ENCODE data around the gene PEX7.
A peak's percentile ranks its signal among the peaks of the same experiment; 100 is the strongest.

Gene PEX7

GRCh38 chr6:136790411-136791295 lies 31.7 kb upstream of the PEX7 start:
- TF ChIP-seq CTCF (conservative IDR thresholded peaks at IDR 0.05; ENCODE audit: control insufficient read depth, insufficient read depth, low read depth, low read length): no peak
- DNase-seq (ENCODE audit: low read depth): no peak
- H3K4me3 ChIP-seq (ENCODE audit: control insufficient read depth, low read depth, low read length): peak overlapping the region; percentile 82

DNA sequence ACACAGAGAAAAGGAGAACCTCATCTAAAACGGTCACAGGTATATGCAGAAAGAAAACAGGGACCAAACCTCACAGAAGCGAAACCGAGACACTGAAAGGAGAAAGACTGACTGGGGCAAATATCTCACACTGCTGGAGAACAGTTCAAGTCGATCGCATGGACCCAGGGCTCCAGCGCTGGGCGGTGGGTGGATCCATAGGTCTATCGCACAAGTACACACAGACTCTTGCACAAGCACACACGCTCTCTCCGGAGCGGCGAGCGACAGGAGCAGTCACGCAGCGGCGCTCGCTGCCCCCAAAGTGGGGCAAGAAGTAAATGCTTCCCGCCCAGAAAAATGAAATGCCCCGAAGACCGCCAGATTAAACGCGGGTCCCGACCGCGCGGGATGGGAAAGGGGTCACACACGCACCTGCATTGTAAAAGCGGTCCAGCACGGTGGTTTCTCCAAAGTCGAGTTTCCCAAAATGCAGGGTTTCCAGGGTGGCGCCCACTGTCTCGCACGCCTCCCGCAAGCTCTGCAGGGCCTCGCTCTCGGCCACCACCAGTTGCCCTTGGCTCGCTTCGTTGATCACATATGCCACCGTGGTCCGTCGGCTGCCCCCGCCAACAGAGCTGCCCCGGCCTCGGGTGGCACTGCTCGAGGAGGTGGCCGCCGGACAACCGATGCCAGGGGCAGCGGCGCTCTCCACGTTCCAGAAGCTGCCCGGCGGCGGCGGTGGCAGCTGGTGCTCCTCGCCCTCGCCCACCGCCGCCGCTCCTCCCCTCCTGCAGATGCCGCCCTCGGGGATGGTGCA lies 30.9 kb upstream of the PEX7 start:
- DNase-seq (ENCODE audit: low read depth): peak; percentile 56
- TF ChIP-seq CTCF (conservative IDR thresholded peaks at IDR 0.05; ENCODE audit: control insufficient read depth, insufficient read depth, low read depth, low read length): no peak
- H3K4me3 ChIP-seq (ENCODE audit: control insufficient read depth, low read depth, low read length): peak overlapping the region; percentile 82

DNA sequence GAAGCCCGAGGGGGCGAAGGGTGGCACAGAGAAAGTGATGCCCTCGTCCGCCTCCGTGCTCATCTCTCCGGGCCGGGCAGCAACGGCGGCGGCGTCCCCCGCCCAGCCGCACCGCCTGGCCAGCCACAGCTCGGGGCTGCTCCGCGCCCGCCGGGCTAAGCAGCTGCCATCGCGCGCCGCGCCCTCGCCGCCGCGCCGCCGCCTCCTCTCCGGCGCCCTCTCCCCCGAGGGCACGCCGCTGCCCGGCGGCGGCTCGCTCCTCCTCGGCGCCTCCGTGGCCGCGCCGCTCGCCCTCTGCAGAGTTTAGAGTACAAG lies 30.3 kb upstream of the PEX7 start:
- no peak for TF ChIP-seq CTCF (conservative IDR thresholded peaks at IDR 0.05; ENCODE audit: control insufficient read depth, insufficient read depth, low read depth, low read length)
- DNase-seq (ENCODE audit: low read depth): no peak
- H3K4me3 ChIP-seq (ENCODE audit: control insufficient read depth, low read depth, low read length): peak overlapping the region; percentile 86

DNA sequence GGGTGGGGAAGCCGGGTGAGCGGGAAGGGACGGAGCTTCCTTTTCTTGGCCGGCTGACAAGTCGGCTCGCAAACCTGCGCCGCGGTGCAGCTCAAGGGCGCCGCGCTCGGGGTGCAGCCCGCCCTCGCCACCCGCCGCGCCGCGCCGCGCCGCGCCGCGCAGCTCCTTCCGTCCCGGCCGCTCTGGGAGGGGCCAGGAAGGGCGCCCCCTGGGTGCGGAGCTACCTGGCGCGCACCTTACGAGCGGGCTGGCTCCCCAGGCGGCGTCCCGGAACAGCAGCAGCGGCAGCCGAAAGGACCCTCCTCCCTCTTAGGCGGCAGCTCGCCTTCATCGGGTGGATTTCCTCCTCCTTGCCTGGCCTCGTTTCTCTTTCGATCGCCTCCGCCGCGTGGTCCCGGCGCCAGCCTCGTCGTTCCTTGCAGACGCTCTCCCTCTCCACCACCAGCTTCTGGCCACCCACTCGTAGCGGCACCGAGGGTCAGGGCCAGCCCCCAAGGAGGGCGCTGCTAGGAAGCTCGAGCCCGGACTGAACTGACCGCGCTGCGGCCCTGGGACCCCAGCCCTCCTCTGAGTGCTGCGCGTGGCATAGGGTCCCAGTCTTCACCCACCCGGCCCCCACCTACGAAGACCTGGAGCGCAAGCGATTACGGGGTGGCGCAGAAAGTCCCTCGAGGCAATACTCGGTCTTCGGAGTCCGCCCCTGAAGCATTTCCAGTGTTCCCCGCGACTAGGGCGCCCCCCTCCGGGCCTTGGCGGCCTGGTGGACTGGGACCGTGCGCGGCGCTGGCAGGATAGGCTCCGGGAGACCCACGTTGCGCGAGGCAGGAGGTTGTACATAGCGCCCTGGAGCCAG lies 29.8 kb upstream of the PEX7 start, which contains the start of gene MAP3K5:
Gene MAP3K5 (minus strand): TSS at position 68 of the 853 bp plus-strand sequence. CDS start 320 bp downstream, outside the sequence.
- peak within 1 kb of the TSS; percentile 86 for H3K4me3 ChIP-seq (ENCODE audit: control insufficient read depth, low read depth, low read length)
- DNase-seq (ENCODE audit: low read depth): peak; percentile 82
- peak; percentile 77 for TF ChIP-seq CTCF (conservative IDR thresholded peaks at IDR 0.05; ENCODE audit: control insufficient read depth, insufficient read depth, low read depth, low read length)

GRCh38 chr6:136793363-136793762 lies 29.0 kb upstream of the PEX7 start:
- DNase-seq (ENCODE audit: low read depth): no peak
- H3K4me3 ChIP-seq (ENCODE audit: control insufficient read depth, low read depth, low read length): peak overlapping the region; percentile 86
- no peak for TF ChIP-seq CTCF (conservative IDR thresholded peaks at IDR 0.05; ENCODE audit: control insufficient read depth, insufficient read depth, low read depth, low read length)

GRCh38 chr6:136795386-136795785 lies 27.0 kb upstream of the PEX7 start:
- no peak for TF ChIP-seq CTCF (conservative IDR thresholded peaks at IDR 0.05; ENCODE audit: control insufficient read depth, insufficient read depth, low read depth, low read length)
- no peak for DNase-seq (ENCODE audit: low read depth)
- H3K4me3 ChIP-seq (ENCODE audit: control insufficient read depth, low read depth, low read length): no peak overlapping the region
